ENCODE data around the gene OPRL1.
"Not testable (repeated sequence)": the region's sequence is repeated elsewhere in the genome, so short reads cannot be mapped to it uniquely, and the experiment has no call there.

The OPRL1 gene

DNA sequence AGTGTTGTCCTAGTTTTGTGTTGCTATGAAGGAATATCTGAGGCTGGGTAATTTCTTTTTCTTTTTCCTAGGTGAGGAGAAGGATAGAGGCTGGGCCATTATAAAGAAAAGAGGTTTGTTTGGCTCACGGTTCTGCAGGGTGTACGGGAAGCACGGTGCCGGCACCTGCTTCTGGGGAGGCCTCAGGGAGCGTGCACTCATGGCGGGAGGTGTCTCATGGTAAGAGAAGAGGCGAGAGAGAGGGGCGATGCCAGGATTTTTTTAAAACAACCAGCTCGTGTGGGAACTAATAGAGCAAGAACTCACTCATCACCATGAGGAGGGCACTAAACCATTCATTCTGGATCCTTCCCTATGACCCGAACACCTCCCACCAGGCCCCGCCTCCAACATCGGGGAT lies 41.7 kb downstream of the OPRL1 start:
- DNase-seq: no peak

DNA sequence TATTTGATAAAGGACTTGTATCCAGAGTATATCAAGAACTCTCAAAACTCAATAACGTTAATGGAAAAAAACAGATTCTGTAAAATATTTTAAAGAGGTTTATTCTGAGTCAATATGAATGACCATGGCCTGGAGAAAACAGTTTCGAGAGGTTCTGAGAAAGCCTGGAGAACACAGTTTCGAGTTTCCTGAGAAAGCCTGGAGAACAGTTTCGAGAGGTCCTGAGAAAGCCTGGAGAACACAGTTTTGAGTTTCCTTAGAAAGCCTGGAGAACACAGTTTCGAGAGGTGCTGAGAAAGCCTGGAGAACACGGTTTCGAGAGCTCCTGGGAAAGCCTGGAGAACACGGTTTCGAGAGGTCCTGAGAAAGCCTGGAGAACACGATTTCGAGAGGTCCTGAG lies 43.0 kb downstream of the OPRL1 start:
- not testable (repeated sequence) for DNase-seq

DNA sequence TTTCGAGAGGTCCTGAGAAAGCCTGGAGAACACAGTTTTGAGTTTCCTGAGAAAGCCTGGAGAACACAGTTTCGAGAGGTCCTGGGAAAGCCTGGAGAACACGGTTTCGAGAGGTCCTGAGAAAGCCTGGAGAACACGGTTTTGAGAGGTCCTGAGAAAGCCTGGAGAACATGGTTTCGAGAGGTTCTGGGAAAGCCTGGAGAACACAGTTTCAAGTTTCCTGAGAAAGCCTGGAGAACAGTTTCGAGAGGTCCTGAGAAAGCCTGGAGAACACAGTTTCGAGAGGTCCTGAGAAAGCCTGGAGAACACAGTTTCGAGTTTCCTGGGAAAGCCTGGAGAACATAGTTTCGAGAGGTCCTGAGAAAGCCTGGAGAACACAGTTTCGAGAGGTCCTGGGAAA lies 43.6 kb downstream of the OPRL1 start:
- not testable (repeated sequence) for DNase-seq

DNA sequence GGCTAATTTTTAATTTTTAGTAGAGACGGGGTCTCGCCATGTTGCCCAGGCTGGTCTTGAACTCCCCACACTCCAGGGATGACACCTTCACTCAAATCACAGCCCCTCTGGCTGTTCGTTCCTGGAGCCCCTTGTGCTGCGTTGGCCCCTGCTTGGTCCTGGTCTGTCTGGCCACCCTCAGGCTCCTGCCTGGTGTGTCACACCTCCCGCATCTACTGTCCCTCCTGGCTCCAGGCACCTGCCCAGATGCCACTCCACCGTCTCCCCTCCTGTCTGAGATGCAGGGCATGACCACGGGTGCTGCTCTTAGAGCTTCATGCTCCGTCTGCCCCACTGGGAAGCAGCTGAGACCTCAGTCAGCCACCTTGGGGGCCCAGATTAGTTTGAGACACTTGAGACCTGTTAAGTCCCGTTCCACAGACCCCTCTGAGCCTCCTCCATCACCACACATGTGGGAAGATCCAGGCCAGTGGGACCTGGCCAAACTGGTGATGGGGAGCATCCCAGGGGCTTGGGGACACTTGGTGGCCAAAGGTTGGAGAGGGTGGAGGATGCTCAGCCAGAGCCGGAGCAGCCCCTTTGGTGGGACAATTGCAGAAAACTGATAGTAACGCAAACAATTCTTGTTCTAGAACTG lies 49.4 kb downstream of the OPRL1 start:
- no peak for DNase-seq

DNA sequence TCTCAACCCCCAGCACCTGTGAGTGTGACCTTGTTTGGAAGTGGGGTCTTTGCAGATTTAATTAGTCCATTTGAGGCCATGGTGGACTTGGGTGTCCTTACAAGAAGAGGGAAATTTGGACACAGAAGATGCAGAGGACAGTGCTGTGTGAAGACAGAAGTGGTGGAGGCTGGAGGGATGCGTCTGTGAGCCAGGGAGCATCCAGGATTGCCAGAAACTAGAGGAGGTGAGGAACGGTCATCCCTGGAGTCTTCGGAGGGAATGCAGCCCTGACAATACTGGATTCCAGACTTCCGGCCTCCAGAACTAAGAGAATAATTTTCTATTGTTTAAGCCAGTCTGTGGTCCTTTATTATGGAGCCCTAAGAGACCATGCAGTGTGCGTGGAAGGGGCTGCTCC lies 50.4 kb downstream of the OPRL1 start:
- no peak for DNase-seq

DNA sequence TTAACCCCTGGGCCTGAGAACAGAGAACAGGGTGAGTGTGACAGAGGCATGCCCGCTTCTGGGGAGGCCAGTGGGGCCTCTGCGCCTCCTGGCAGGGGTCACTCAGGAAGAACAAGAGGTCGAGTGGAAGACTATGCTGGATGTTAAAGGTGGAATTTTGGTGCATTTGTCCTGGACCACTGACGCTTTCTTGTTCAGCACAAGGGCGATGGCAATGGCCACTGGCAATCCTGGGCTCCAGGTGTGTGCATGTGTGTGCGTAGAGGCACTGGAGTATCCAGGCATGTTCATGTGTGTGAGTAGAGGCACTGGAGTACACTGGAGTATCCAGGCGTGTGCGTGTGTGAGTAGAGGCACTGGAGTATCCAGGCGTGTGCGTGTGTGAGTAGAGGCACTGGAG lies 51.0 kb downstream of the OPRL1 start:
- no peak for DNase-seq

DNA sequence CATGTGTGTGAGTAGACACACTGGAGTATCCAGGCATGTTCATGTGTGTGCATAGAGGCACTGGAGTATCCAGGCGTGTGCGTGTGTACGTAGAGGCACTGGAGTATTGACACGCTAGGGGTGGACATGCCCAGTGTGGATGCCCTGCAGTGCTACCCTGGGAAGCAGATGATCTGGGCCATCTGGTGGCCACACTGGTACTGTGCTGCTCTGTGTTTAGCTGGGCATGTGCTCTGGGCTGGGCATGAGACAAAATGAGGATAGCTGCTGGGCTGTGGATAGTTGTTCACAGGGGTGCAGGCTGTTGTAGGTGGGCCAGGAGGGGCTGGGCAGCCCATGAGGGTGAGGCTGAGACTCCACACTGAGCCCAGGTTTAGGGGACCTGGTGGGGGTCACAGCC lies 51.5 kb downstream of the OPRL1 start:
- no peak for DNase-seq

DNA sequence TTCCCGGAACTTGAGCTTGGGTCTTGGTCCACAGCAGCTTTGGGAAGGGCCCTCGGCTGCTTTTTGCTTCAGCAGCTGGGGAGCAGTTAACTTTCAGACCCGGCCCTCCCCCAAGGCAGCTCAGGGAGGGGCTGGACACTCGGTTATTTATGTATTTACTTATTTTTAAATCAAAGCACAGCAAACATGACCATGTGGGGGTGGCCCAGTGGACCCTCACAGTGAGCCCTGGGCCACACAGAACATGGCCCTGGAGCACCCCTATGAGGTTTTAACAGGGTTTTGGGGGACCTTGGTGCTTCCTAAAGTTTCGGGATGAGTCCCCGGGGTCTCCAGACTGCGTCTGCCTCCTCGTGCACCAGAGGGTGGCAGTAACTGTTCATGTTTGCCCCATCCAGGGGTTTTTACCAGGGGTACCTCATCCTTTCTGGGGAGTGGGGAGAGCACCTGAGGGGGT lies 54.1 kb downstream of the OPRL1 start:
- DNase-seq: no peak

DNA sequence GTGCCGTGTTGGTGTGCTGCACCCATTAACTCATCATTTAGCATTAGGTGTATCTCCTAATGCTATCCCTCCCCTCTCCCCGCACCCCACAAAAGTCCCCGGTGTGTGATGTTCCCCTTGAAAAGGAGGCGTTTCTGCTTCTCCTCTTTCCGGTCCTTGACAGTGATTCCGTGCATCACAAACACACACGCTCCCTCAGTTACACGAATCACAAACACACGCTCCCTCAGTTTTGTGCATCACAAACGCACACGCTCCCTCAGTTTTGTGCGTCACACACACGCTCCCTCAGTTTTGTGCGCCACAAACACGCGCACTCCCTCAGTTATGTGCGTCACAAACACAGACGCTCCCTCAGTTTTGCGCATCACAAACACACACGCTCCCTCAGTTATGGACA lies 54.9 kb downstream of the OPRL1 start:
- DNase-seq: not testable (repeated sequence)

DNA sequence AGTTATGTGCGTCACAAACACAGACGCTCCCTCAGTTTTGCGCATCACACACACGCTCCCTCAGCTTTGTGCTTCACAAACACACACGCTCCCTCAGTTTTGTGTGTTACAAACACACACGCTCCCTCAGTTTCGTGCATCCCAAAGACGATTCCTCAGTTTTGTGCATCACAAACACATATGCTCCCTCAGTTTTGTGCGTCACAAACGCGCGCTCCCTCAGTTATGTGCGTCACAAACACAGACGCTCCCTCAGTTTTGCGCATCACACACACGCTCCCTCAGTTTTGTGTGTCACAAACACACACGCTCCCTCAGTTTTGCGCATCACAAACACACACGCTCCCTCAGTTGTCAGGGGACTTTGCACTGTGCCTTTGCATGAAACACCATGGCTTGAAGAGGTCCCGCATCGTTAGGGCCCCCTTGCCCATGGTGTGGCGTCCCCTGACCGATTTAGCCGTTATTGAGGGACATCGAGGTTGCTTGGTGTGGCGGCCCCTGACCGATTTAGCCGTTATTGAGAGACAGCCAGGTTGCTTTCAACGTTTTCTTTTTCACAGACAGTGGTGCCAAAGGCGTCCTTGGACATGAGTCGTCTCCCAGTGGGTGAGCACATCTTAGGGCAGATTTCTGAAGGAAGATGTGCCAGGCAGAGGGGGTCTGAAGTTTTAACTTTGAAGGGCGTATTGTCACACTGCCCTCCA lies 56.3 kb downstream of the OPRL1 start:
- DNase-seq: no peak

DNA sequence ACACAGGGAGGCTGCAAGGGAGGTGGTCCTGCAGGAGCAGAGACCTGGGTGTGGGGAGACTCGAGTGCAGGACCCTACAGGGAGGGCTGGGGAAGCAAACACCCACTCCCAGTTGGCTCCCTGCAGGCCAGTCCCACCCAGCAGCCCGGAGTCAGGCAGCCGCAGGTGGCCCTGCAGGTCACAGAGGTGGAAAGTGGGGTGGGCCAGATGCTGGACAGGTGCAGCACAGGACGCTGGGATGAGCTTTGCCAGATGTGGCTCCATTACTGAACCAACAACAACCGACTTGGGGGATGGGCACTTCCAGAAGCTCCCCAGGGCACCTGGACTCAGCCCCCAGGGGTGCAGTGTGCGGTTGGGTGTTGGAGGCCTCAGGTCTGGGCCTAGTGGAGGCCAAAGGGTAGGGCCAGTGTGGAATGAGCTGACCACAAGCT lies 57.7 kb downstream of the OPRL1 start:
- DNase-seq: no peak

DNA sequence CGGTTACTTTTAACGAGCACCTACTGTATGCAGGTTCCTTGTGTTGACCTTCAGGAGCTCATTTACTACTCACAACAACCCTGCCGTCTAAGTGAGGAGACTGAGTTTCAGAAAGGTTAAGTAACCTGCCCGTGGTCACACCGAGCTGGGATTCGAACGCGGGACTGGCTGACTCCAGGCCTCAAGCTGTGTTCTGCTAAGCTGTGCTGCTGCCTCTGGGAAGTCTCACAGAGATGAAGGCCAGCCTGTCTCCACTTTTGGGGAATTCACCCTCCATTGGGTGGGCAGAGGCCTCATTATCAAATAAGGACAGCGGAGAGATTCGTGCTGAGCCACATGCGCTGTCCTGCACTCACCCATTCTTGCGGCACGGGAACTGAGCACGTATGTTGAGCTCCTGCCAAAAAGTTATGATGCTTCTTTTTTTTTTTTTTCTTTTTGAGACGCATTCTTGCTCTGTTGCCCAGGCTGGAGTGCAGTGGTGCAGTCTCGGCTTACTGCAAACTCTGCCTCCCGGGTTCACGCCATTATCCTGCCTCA lies 58.5 kb downstream of the OPRL1 start:
- DNase-seq: no peak

DNA sequence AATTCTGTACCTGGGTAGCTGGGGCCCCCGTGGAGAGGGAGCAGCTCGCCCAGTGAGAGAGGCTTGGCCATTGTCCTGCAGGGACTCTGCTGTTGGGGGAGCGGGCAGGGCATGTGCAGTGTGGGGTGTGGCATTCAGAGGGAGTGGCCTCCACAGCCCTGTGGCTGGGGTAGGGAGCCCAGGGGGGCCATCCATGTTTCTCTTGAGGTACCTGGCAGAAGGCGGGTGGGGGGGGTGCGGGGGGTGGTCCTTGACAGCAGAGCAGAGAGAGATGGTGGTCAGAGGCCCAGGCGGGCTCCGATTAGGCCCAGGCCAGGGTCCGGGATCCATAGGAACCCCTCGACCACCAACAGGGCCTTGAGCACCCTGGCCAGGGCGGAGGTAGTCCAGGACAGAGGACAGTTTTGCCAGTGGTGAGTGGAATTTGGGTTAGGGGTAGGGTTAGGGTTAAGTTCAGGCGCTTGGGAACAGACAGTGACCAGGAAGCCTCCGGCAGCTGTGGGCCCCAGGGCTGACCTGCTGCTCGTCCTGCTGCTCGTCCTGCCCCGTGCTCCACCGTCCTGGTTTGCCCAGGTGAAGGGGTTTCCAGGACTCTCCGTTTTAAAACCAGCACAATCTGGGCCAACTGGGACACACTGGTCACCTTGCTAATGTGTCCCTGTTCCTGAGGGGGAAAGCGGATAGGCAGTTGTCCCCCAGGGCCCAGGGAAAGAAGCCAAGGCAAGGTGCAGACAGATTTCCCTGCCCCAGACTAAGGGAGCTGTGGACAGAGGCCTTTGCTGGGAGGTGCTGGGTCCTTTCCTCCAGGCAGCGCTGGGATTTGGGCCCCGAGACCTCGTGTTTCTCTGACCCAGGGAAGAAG lies 59.5 kb downstream of the OPRL1 start:
- DNase-seq: no peak

DNA sequence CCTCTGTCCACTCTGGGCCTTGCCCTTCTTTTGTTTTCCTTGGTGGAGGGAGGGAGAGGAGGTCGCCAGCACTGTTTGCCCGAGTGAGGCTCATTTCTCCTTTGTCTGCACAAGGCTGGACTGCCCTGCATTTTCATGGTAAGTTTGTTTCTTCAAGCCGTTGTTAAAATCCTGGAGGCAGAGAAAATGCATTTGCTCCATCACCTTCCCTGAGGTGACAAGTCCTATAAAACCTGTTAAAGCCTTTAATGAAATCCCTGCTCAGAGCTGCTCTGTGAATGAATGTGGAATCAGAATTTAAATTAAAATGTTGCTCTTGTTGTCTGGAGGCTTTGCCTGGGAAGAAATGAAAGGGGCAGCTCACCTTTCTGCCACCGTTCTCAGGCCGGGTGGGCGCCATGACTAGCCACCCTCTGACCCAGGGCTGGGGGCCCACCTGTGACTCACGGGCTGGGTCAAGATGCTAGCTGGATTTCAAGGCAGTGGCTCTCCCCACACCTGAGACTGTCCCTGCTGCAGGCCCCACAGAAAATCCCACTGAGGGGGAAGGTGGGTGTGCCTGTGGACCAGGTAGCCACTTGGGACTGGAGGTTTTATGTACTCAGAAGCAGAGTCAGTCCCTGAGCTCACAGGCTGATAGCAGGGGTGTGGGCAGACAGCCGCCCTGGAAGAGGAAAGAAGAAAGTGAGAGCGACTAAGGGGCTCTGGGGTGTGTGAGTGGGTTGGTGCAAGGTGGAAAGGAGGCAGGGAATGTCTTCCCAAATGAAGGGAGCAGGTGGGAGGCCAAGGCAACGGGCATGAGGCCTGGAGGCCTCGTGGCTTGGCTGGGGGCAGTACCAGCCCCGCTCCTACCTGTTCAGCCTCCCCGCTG lies 60.4 kb downstream of the OPRL1 start:
- DNase-seq: no peak

DNA sequence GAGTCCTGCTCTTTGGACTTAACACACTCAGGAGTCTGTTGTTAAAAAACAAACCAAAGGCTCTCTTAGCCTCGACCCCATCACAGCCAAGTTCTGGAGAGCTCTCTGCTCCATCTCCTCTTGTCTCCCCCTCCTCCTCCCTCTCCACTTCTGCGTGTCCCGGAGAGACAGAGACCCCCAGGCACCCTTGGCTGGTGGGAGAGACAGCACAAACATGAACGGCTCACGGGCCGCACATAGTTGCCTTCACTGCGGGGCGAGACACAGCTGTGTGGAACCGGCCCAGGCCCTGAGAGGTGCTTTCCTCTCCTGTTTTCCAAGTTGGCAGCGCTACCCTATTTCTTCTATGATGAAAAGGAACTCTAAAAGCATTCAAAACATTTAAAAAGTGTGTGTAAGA lies 61.1 kb downstream of the OPRL1 start:
- no peak for DNase-seq

DNA sequence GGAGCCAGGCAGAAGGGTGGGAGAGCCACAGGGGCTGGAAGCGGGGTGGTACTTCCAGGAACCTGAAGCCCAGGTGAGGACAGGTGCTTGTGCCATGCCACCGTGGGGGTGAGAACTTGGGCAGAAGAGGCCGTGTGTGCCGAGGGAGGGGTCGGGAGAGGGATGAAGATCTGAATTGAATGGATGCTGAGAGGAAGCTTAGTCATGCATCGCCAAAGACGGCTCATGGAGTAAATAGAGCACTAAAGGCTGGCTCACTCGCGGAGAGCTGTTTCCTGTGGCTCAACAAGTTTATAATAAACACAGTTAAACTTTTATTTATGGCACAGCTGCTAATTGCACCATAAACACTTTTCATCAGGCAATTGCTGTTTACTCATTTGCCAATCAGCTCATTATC lies 62.7 kb downstream of the OPRL1 start:
- DNase-seq: no peak

DNA sequence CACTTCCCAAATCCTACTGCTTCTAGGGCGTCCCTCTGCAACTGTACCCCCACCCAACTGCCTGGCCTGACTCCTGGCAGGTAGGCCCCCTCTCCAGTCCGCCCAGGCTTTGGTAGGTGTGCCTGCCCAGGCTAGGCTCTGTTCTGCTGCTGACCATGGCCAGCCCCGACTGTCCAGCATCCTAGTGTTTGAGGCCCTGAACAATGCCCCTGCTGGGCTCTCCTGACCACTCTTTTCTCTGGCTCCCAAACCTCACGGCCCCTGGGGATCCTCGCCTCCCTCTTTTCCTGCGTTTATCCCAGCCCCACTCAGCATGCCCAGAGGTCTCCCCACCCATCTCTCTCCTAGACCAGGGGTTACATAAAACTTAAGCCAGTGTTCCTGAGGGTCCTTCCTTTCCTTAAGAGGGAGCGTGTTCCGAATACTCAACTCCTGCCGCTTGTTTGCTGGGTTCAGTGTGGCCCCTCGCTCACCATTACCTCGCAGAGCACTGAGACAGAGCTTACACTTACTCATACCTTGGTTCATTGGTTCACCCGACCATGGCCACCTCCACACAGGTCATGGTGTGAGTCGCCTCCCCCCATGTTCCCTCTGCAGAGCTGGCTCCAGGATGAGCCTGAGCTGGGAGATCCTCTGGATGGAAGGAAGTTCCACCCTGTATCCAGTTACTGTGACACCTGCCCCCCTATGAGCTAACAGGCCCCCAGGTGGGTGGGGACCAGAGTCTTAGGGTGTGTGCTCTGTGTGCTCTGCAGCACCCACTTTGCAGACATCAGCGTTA lies 63.3 kb downstream of the OPRL1 start:
- DNase-seq: no peak

DNA sequence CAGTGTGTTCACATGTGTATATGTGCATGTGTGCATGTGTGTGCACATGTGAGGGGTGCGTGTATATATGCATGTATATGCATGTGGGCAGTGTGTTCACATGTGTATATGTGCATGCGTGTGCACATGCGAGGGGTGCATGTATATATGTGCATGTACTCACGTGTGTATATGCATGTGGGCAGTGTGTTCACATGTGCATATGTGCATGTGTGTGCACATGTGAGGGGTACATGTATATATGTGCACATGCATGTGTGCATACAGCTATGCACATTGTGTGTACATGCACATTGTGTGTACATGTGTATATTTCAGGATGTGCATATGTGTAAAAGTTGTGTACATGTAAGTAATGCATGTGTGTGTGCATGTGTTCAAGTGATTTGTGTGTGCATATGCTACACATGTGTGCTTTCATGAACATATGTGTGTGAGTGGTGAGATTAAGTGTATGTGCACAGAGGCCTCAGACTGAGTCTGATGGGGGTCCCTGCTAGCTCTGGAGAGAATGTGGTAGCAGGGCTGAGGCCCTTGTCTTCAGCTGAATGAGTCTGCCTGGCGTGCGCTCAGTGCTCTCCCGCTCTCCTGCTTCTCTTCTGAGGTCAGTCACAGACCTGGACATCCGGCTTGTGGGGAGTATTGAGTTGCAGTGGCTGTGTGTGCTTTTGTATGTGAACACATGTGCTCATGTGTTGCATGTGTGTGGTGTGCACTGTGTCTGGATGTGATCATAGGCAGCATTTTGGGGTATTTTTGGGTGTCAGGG lies 64.4 kb downstream of the OPRL1 start:
- no peak for DNase-seq

DNA sequence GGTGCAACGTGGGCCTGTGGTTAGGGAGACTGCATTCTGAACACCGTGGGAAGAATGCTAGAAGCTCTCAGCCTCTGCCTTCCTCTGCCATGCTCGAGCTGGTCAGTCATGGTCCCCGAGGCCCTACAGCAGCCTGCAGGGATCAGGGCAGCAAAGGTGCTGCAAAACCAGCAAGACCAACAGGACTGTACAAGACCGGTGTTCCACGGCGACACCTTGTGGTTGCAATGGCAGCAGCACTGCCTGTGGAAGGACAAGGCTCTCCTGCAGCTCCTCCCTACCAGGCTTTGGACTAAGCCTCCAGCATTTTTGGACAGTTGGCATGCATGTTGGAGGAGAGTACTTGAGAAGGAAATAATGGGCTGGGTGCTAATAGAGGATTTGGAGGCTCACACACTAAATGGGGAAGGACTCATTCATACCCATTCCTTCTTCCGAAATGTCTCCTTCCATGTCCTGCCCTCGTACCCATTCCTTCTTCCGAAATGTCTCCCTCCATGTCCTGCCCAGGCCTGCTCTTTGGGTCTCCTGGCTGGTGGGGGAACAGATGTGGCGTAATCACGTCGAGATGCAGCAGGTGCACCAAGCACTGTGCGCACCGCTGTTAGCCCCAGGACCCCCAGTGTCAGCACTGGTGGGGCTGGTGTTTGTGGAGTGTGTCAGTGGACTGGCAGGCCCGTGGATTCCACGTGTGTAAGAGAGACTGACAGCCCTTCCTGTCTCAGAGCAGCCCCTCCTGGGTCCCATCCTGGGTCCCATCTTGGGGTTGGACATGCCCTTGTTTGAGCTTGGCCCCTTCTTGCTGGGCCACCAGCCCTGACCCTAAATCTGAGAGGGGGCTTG lies 65.8 kb downstream of the OPRL1 start:
- no peak for DNase-seq

All from hippocampal formation (tissue), 2 donors.